Muscle layer of duodenum (tissue), 2 donors: ENCODE data around the gene GOLGA6L2.
"Not testable (repeated sequence)": the region's sequence is repeated elsewhere in the genome, so short reads cannot be mapped to it uniquely, and the experiment has no call there.

ENCODE experiments used
- H3K27ac ChIP-seq: one replicate; pipeline ENCODE4 v1.7.0; 2013; ENCODE audit warnings: mild to moderate bottlenecking, low read length
- H3K27me3 ChIP-seq: one replicate; pipeline ENCODE4 v1.7.0; 2013; ENCODE audit warnings: low read depth, mild to moderate bottlenecking, control low read depth, low read length
- H3K36me3 ChIP-seq, 2 donors: one replicate each; pipeline ENCODE4 v1.7.0; 2013; ENCODE audit warnings: low read length in 2 of 2, control low read depth in 1 of 2, mild to moderate bottlenecking in 1 of 2; ENCODE audit not compliant: insufficient read depth in 2 of 2, control insufficient read depth in 1 of 2
- H3K4me1 ChIP-seq, 2 donors: one replicate each; pipeline ENCODE4 v1.7.0; 2013; ENCODE audit warnings: low read length in 2 of 2, mild to moderate bottlenecking in 2 of 2, control low read depth in 1 of 2, moderate library complexity in 1 of 2; ENCODE audit not compliant: insufficient read depth in 2 of 2, control insufficient read depth in 1 of 2
- H3K4me3 ChIP-seq, 2 donors: one replicate each; pipeline ENCODE4 v1.7.0; 2013; ENCODE audit warnings: low read length in 2 of 2, low read depth in 1 of 2, mild to moderate bottlenecking in 1 of 2
- H3K9me3 ChIP-seq, 2 donors: one replicate each; pipeline ENCODE4 v1.7.0; 2013; ENCODE audit warnings: low read length in 2 of 2, control low read depth in 1 of 2, mild to moderate bottlenecking in 1 of 2; ENCODE audit not compliant: control insufficient read depth in 1 of 2
- donor health status: healthy.

GOLGA6L2 gene

GRCh38 chr15:23424111-23424904, 22.7 kb downstream of the GOLGA6L2 start:
- Histone ChIP-seq H3K27ac (no peak overlapping the region), H3K27me3 (no peaks in the 10 kb centered on the region), H3K4me1 (peaks cover 0 to 6% of the 10 kb centered on the region in 2 donors), H3K36me3 (no peaks in the 10 kb centered on the region), H3K9me3 (no peaks in the 10 kb centered on the region), H3K4me3 (no peak overlapping the region)

- Histone ChIP-seq H3K9me3 (no peaks in the 10 kb centered on the region), H3K4me3 (no peak overlapping the region), H3K4me1 (peaks cover 0 to 6% of the 10 kb centered on the region in 2 donors), H3K36me3 (no peaks in the 10 kb centered on the region), H3K27me3 (no peaks in the 10 kb centered on the region), H3K27ac (no peak overlapping the region)
Observed at GRCh38 chr15:23422946-23423708, 23.9 kb downstream of the GOLGA6L2 start.

GRCh38 chr15:23422099-23422945, 24.7 kb downstream of the GOLGA6L2 start:
- no peak overlapping the region for H3K27ac ChIP-seq
- no peaks in the 10 kb centered on the region for H3K9me3 ChIP-seq
- no peaks in the 10 kb centered on the region for H3K27me3 ChIP-seq
- H3K36me3 ChIP-seq = no peaks in the 10 kb centered on the region
- no peak overlapping the region for H3K4me3 ChIP-seq
- peaks cover 0 to 6% of the 10 kb centered on the region in 2 donors for H3K4me1 ChIP-seq

GRCh38 chr15:23420806-23421575, 26.1 kb downstream of the GOLGA6L2 start:
- Histone ChIP-seq H3K4me3 (no peak overlapping the region), H3K27ac (no peak overlapping the region), H3K36me3 (no peaks in the 10 kb centered on the region), H3K27me3 (no peaks in the 10 kb centered on the region), H3K4me1 (peaks cover 0 to 6% of the 10 kb centered on the region in 2 donors), H3K9me3 (no peaks in the 10 kb centered on the region)

- H3K9me3 ChIP-seq = no peaks in the 10 kb centered on the region
Observed at GRCh38 chr15:23416349-23417276, 30.4 kb downstream of the GOLGA6L2 start.

GRCh38 chr15:23415866-23416265, 31.2 kb downstream of the GOLGA6L2 start:
- H3K36me3 ChIP-seq, H3K4me1 ChIP-seq, H3K4me3 ChIP-seq, H3K27me3 ChIP-seq, H3K27ac ChIP-seq, H3K9me3 ChIP-seq: not testable (repeated sequence)

More at GRCh38 chr15:23416349-23417276, 30.4 kb downstream of the GOLGA6L2 start:
- Histone ChIP-seq H3K36me3 (no peaks in the 10 kb centered on the region), H3K27me3 (no peaks in the 10 kb centered on the region), H3K4me3 (no peak overlapping the region), H3K4me1 (no peaks in the 10 kb centered on the region), H3K27ac (no peak overlapping the region)

GRCh38 chr15:23415321-23415865, 31.6 kb downstream of the GOLGA6L2 start:
- no peak overlapping the region for H3K27ac ChIP-seq
- H3K36me3 ChIP-seq = no peaks in the 10 kb centered on the region
- no peaks in the 10 kb centered on the region for H3K27me3 ChIP-seq
- H3K9me3 ChIP-seq = no peaks in the 10 kb centered on the region
- H3K4me3 ChIP-seq = no peak overlapping the region
- no peaks in the 10 kb centered on the region for H3K4me1 ChIP-seq

- not testable (repeated sequence) for H3K27me3 ChIP-seq, H3K4me3 ChIP-seq, H3K9me3 ChIP-seq, H3K27ac ChIP-seq, H3K36me3 ChIP-seq, H3K4me1 ChIP-seq
Observed at GRCh38 chr15:23412881-23413600, 34.0 kb downstream of the GOLGA6L2 start.

- H3K4me1 ChIP-seq = no peaks in the 10 kb centered on the region
- no peaks in the 10 kb centered on the region for H3K36me3 ChIP-seq
- H3K4me3 ChIP-seq = no peak overlapping the region
- H3K9me3 ChIP-seq = no peaks in the 10 kb centered on the region
- no peak overlapping the region for H3K27ac ChIP-seq
- H3K27me3 ChIP-seq = no peaks in the 10 kb centered on the region
Observed at GRCh38 chr15:23411841-23412240, 35.2 kb downstream of the GOLGA6L2 start.
